ENCODE results near the gene DPEP1.
A peak's percentile ranks its signal among the peaks of the same experiment; 100 is the strongest.
"Not testable (repeated sequence)": the region's sequence is repeated elsewhere in the genome, so short reads cannot be mapped to it uniquely, and the experiment has no call there.

The DPEP1 gene

GRCh38 chr16:89655062-89655643 is 41.7 kb downstream of the DPEP1 start:
- DNase-seq: no peak

- DNase-seq: no peak
Observed at GRCh38 chr16:89656435-89657121, 43.1 kb downstream of the DPEP1 start.

GRCh38 chr16:89657442-89658220 is 44.2 kb downstream of the DPEP1 start, which contains the start of the genes CHMP1A and SPATA33:
TSS of gene CHMP1A (minus strand) at chr16:89657708. CDS start at chr16:89657588, 120 bp downstream.
TSS of gene SPATA33 (plus strand) at chr16:89657836. CDS start at chr16:89657912, 76 bp downstream.
- DNase-seq: peak; percentile 80

- no peak for DNase-seq
Observed at GRCh38 chr16:89658221-89658879, 44.9 kb downstream of the DPEP1 start.

- no peak for DNase-seq
Observed at GRCh38 chr16:89660146-89660545, 46.7 kb downstream of the DPEP1 start.

GRCh38 chr16:89661215-89661614 is 47.8 kb downstream of the DPEP1 start:
- DNase-seq: no peak

GRCh38 chr16:89664238-89664637 is 50.8 kb downstream of the DPEP1 start:
- not testable (repeated sequence) for DNase-seq

- DNase-seq: not testable (repeated sequence)
Observed at GRCh38 chr16:89667000-89667399, 53.6 kb downstream of the DPEP1 start.

GRCh38 chr16:89667633-89668032 is 54.2 kb downstream of the DPEP1 start:
- no peak for DNase-seq

GRCh38 chr16:89668790-89669158 is 55.3 kb downstream of the DPEP1 start:
- DNase-seq: no peak

GRCh38 chr16:89669755-89670154 is 56.3 kb downstream of the DPEP1 start:
- no peak for DNase-seq

- DNase-seq: no peak
Observed at GRCh38 chr16:89670496-89671431, 57.3 kb downstream of the DPEP1 start.

GRCh38 chr16:89671565-89671964 is 58.1 kb downstream of the DPEP1 start:
- DNase-seq: not testable (repeated sequence)

- DNase-seq: no peak
Observed at GRCh38 chr16:89672177-89672941, 58.9 kb downstream of the DPEP1 start.

GRCh38 chr16:89678258-89678657 is 64.8 kb downstream of the DPEP1 start:
- no peak for DNase-seq

GRCh38 chr16:89685916-89686315 is 72.5 kb downstream of the DPEP1 start:
- DNase-seq: no peak

GRCh38 chr16:89686520-89687091 is 73.2 kb downstream of the DPEP1 start, which contains the start of gene CDK10:
TSS of gene CDK10 (plus strand) at chr16:89686689. CDS start at chr16:89686711, 22 bp downstream.
- peak; percentile 93 for DNase-seq

GRCh38 chr16:89687092-89687940 is 73.9 kb downstream of the DPEP1 start:
- DNase-seq: no peak
